Measurements from ENCODE around the gene GPR108. TPM values are rescaled to one million over a fixed set of nuclear protein-coding genes. Genes with fewer than 3 reads are reported as not detected.
"Not testable (repeated sequence)": the region's sequence is repeated elsewhere in the genome, so short reads cannot be mapped to it uniquely, and the experiment has no call there.

The GPR108 gene
- total RNA-seq (2014; rRNA removed; shearing (Covaris generic)) = 57.8 and 62.3 TPM in 2 replicates

- DNase-seq (ENCODE audit: low spot score) = peak; percentile 100
Measured at GRCh38 chr19:6737284-6737872, at the start of gene GPR108. TSS of gene GPR108 (minus strand) at chr19:6737580. CDS start at chr19:6737576, 4 bp downstream.

DNA sequence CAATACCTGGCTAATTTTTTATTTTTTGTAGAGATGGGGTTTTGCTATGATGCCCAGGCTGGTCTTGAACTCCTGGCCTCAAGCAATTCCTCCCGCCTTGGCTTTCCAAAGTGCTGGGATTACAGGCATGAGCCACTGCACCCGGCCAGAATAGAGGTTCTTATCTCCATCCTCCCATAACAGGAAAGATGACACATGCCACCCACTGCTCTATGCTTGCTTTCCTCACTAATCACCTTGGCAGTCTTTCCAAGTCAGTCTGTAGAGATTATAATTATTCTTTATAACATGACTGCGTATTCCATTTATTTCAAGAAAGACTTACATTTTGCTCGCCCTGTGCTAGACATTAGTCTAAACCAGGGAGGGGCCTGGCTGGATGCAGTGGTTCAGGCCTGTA is 41.8 kb upstream of the GPR108 start:
- peak; percentile 84 for DNase-seq (ENCODE audit: low spot score)

DNA sequence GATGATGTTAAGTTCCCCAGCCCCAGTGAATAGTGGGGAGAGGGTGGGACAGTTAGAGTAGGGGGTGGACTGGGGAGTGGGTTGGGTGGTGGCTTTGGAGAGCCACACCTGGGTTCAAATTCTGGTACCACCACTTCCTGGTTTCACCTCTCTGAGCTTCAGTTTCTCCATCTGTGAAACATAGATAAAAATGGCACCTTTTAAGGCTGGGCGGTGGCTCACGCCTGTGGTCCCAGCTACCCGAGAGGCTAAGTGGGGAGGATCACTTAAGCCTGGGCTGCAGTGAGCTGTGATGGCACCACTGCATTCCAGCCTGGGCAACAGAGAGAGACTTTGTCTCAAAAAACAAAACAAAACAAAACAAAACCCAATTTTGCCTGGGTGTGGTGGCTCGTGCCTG is 41.0 kb upstream of the GPR108 start:
- no peak for DNase-seq (ENCODE audit: low spot score)

DNA sequence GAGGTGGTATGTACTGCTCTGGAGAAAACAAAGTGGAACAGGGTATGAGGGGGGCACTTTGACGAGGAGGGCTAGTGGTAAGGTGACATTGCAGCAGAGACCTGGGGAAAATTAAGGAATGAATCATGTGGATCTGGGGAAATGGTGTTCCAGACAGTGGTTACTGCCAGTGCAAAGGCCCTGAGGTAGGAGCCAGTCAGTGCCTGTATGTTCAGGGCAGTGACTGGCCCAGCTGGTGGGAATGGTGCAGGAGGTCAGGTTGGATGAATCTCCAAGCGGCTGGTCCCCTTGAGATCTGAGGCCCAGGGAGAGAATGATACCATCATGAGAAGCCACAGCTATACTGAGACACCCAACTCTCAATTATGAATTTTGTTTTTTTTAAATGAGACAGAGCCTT is 40.1 kb upstream of the GPR108 start:
- DNase-seq (ENCODE audit: low spot score) = no peak

DNA sequence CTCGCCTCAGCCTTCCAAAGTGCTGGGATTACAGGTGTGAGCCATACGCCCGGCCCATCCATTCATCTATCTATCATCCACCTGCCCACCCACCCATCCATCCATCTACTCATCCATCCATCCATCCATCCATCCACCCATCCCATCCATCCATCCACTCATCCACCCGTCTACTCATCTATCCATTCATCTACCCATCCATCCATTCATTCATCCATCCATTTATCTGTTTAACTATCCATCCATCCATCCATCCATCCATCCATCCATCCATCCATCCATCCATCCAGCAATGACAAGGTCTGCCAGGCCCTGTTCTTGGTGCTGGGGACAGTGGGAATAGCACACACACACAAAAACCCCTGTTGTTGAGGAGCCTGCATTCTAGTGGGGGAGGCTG is 39.6 kb upstream of the GPR108 start:
- DNase-seq (ENCODE audit: low spot score) = no peak

DNA sequence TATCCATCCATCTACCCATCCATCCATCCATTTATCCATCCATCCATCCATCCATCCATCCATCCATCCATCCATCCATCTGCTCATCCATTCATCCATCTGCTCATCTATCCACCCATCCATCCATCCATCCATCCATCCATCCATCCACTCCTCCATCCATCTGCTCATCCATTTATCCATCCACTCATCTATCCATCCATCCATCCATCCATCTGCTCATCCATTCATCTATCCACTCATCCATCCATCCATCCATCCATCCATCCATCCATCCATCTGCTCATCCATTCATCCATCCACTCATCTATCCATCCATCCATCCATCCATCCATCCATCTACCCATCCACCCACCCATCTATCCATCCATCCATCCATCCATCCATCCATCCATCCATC is 38.7 kb upstream of the GPR108 start:
- not testable (repeated sequence) for DNase-seq (ENCODE audit: low spot score)

- no peak for DNase-seq (ENCODE audit: low spot score)
Measured at GRCh38 chr19:6774821-6775707, 37.7 kb upstream of the GPR108 start.

DNA sequence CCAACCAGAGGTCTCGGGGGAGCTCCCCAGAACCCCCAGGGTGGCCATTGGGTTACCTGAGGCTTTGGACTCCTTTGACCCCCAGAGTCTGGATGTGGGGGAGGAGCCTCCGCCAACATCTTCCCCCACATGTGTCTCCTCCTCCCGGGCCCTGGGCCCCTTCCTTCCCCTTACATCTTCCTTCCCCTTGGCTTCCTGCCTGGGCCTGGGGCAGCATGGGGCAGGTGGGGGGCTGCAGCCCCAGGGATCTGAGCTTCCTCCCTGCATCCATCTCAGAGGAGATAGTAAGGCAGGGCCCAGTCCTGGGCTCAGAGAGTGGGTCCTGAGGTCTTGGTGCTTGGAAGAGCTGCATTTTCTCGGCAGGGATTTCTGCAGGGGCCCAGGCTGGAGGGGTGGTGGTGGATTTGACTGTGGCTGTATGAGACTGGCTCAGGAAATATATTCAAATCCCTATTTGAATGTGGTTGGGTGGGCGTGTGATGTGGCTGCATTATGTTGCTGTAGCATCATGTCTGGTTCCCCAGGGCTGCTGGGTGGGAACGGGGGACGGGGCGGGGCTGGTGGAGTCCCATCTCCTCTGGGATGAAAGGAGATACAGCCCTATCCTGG is 36.0 kb upstream of the GPR108 start:
- DNase-seq (ENCODE audit: low spot score) = no peak

- DNase-seq (ENCODE audit: low spot score) = no peak
Measured at GRCh38 chr19:6772866-6773322, 35.5 kb upstream of the GPR108 start.

GRCh38 chr19:6772028-6772865 is 34.9 kb upstream of the GPR108 start, which contains the start of gene VAV1:
TSS of gene VAV1 (plus strand) at chr19:6772708. CDS start at chr19:6772808, 100 bp downstream.
- no peak for DNase-seq (ENCODE audit: low spot score)

DNA sequence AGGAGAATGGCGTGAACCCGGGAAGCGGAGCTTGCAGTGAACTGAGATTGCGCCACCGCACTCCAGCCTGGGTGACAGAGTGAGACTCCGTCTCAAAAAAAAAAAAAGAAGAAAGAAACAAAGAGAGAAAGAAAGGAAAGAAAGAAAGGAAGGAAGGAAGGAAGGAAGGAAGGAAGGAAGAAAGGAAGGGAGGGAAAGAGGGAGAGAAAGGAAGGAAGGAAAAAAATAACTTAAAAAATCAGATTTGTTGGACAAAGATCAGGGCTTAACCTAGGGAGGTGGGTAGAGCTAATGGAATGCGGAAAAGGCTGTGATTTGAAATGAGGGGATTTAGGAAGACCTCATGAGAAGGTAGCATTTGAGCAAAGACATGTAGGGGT is 34.3 kb upstream of the GPR108 start:
- DNase-seq (ENCODE audit: low spot score) = not testable (repeated sequence)

GRCh38 chr19:6769006-6769619 is 31.7 kb upstream of the GPR108 start:
- no peak for DNase-seq (ENCODE audit: low spot score)

- no peak for DNase-seq (ENCODE audit: low spot score)
Measured at GRCh38 chr19:6768236-6768785, 30.9 kb upstream of the GPR108 start.

- DNase-seq (ENCODE audit: low spot score) = no peak
Measured at GRCh38 chr19:6767357-6768235, 30.2 kb upstream of the GPR108 start, which contains the start of gene SH2D3A. TSS of gene SH2D3A (minus strand) at chr19:6767435. CDS start at chr19:6763748, 3,687 bp downstream.

- no peak for DNase-seq (ENCODE audit: low spot score)
Measured at GRCh38 chr19:6767081-6767356, 29.6 kb upstream of the GPR108 start.

GRCh38 chr19:6766357-6767080 is 29.1 kb upstream of the GPR108 start:
- DNase-seq (ENCODE audit: low spot score) = no peak

DNA sequence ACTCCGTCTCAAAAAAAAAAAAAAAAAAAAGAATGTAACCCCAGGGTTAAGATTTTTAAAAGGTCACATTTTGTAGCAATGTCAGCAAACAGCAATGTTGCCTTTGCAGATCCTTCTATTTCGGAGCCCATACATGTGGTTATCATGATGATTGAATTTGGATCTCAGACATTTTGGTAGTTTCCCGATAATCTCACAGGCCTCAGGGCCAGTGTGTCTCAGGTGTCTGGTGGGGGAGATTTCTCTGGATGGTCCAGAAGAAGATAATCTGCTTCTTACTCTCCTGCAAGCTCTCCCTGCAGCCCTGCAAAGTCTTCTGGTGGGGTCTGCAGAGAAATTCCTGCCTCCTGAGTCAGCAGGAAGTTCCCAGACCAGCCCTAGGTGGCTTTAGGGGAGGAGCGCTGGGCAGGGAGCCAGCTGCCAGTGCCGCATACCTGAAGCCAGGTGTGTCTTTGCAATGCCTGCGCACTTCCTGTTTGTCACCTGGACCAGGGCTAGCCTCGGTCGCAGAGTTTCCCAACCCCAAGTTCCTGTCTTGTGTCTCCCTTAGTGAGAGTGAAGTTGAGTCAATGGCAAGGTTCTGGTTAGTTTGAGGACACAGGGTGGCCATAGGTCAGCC is 28.5 kb upstream of the GPR108 start:
- DNase-seq (ENCODE audit: low spot score) = peak; percentile 62

DNA sequence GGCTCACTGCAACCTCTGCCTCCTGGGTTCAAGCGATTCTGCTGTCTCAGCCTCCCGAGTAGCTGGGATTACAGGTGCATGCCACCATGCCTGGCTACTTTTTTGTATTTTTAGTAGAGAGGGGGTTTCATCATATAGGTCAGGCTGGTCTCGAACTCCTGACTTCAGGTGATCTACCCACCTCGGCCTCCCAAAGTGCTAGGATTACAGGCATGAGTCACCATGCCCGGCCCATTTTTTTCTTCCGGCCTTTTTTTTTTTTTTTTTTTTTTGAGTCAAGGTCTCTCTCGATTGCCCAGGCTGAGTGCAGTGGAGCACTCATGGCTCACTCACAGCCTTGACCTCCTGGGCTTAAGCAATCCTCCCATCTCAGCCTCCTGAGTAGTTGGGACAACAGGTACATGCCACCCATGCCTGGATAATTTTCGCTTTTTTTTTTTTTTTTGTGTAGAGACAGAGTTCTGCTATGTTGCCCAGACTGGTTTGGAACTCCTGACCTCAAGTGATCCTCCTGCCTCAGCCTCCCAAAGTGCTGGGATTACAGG is 24.9 kb upstream of the GPR108 start:
- not testable (repeated sequence) for DNase-seq (ENCODE audit: low spot score)

Data from A172 (cell line).